ENCODE results near the gene LLGL1.

LLGL1 gene

DNA sequence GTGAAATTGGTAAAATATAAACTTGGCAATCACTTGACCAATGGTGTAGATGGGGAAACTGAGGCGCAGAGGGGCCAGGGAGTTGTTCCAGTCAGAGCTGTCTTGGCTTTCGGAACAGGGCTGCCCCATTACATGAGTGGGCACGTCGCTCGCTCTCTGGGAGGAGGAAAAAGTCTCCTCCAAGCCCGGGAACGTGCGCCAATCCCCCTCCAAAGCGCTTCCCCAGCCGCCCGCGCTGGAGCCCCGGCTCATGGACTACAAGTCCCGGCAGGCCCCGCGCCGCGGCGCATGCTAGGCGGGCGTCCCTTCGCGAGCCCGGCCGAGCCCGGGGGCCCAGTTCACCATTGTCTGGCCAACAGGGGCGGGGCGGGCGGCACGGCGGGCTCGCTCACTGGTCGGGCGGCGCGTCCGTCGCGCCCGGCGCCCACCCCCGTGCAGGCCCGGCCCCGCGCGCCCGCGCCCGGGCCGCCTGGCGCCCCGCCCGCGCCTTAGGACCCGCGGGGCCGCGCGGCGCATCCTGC is at the start of gene LLGL1:
TSS of gene LLGL1 (plus strand) at position 515 of the 521 bp plus-strand sequence. CDS start 48 bp downstream, outside the sequence.
- TF ChIP-seq, protein P1, sequence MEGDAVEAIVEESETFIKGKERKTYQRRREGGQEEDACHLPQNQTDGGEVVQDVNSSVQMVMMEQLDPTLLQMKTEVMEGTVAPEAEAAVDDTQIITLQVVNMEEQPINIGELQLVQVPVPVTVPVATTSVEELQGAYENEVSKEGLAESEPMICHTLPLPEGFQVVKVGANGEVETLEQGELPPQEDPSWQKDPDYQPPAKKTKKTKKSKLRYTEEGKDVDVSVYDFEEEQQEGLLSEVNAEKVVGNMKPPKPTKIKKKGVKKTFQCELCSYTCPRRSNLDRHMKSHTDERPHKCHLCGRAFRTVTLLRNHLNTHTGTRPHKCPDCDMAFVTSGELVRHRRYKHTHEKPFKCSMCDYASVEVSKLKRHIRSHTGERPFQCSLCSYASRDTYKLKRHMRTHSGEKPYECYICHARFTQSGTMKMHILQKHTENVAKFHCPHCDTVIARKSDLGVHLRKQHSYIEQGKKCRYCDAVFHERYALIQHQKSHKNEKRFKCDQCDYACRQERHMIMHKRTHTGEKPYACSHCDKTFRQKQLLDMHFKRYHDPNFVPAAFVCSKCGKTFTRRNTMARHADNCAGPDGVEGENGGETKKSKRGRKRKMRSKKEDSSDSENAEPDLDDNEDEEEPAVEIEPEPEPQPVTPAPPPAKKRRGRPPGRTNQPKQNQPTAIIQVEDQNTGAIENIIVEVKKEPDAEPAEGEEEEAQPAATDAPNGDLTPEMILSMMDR (IDR thresholded peaks at IDR 0.05), result no peak
- Histone ChIP-seq H3K27ac (peak within 1 kb of the TSS; percentile 24 to 91), H3K4me3 (peak within 1 kb of the TSS; percentile 93)
- DNase-seq (ENCODE audit: low spot score), result peak; percentile 96

DNA sequence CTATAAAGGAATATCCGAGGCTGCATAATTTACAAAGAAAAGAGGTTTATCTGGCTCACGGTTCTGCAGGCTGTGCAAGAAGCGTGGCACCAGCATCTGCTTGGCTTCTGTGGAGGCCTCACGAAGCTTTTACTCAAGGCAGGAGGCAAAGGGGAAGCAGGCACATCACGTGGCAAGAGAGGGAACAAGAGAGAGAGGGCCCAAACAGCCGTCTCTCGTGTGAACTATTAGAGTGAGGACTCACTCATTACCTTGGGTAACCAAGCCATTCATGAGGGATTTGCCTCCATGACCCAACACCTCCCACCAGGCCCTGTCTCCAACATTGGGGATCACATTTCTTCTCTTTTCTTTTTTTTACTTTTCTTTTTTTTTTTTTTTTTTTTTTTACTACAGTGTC is 49.3 kb upstream of the LLGL1 start:
- H3K4me3 ChIP-seq, result no peak overlapping the region
- no peak overlapping the region for H3K27ac ChIP-seq
- DNase-seq (ENCODE audit: low spot score), result no peak
- TF ChIP-seq, protein P1 (IDR thresholded peaks at IDR 0.05), result no peak

DNA sequence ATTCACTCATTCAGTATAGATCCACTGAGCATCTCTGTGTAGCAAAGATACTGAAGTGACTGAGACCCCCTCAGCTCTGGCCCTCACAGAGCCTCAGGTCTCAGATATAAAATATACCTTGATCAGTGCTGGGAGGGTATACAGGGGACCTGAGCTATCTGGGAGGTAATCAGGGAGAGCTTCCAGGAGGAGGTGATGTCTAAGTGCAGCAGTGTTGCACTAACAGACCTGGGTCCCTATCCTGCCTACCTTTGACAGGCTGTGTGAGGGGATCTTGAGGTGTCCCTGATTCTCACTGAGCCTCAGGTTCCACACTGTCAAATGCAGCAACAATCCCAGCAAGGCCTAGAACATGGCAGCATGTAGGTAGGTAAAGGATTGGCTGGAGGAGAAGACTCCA is 48.3 kb upstream of the LLGL1 start:
- Histone ChIP-seq H3K27ac (no peak overlapping the region), H3K4me3 (no peak overlapping the region)
- DNase-seq (ENCODE audit: low spot score), result no peak
- TF ChIP-seq, protein P1 (IDR thresholded peaks at IDR 0.05), result no peak

DNA sequence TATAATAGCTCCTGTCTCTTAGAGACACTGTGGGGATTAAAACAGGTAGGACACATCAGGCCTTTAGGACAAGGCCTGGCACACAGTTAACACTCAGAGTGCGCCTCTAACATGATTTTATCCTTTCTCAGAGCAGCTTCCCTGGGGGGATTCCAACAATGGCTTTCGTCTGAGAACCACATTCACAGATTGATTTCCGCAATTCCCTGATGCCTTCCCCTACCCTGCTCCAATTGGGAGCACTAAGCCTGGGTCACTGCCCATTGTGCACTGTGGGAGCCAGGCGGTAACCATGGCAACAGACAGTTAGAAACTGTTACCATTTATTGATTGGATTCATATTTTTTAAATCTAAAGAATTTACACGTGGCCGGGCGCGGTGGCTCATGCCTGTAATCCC is 47.7 kb upstream of the LLGL1 start:
- TF ChIP-seq, protein P1 (IDR thresholded peaks at IDR 0.05), result no peak
- H3K27ac ChIP-seq, result no peak overlapping the region
- peak; percentile 47 for DNase-seq (ENCODE audit: low spot score)
- no peak overlapping the region for H3K4me3 ChIP-seq

DNA sequence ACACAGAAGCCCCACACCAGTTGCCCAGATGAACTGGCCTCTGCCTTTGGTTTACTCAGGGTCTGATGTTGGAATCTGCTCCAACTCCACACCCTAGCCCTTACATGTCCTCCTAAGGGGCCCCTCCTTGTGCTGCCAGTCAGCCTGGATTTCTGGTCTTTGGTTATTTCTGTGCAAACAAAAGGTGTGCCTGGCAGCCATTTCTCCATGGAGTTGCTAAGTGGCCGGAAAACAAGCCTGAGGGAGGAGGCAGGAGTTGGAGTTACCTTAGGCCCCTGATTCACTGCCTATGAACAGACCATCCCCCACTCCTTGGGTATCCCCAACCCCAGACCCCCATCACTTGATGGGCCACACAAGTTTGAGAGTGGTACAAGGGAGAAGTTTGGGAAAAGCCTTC is 46.2 kb upstream of the LLGL1 start:
- TF ChIP-seq, protein P1 (IDR thresholded peaks at IDR 0.05), result no peak
- no peak for DNase-seq (ENCODE audit: low spot score)
- H3K4me3 ChIP-seq, result no peak overlapping the region
- no peak overlapping the region for H3K27ac ChIP-seq

DNA sequence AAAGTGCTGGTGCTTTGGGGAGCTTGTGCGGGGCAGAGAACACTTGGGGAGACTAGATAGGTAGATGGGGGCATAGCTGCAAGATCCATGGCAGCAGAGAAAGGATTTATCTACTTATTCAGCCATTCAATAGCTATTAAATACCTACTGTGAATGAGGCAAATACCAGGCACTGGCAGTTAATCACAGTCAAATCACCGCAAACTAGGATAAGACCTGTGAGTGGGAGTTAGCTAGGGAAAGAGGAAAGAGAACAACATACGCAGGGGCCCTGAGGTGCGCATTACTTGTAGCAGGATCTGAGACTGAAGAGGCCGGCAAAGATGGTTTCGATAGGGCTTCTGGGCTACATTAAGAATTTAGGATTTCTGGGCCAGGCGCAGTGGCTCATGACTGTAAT is 45.6 kb upstream of the LLGL1 start:
- H3K4me3 ChIP-seq, result no peak overlapping the region
- no peak overlapping the region for H3K27ac ChIP-seq
- DNase-seq (ENCODE audit: low spot score), result no peak
- TF ChIP-seq, protein P1 (IDR thresholded peaks at IDR 0.05), result no peak

DNA sequence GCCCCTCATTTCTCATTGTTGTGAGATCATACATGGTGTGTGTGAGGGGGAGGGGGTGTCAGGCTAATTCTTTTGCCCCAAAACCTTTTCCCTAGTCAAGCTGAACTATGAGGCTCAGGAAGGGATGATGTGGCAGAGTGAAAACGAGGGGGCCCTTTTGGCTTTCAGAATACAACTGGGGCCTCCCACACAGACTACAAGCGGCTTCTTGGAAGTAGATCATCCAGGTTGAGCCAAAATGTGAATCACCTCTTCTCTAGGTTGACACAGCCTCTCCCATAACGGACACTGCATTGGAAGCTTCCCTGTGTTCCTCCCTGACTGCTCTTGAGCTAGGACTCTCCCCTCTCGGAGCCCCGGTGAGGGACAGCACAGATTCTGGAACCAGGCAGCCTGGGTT is 44.1 kb upstream of the LLGL1 start:
- DNase-seq (ENCODE audit: low spot score), result no peak
- H3K27ac ChIP-seq, result peak overlapping the region; percentile 99
- no peak overlapping the region for H3K4me3 ChIP-seq
- TF ChIP-seq, protein P1 (IDR thresholded peaks at IDR 0.05), result no peak
